Jurkat, Clone E6-1 (cell line): Measurements from ENCODE around the gene CST9L. TPM values are rescaled to one million over a fixed set of nuclear protein-coding genes. Genes with fewer than 3 reads are reported as not detected.

Experiments used
- DNase-seq: peaks from one replicate; pipeline ENCODE4 v3.0.0-alpha.2; 2011; ENCODE audit warnings: low read depth, low spot score
- H3K4me3 ChIP-seq: 2 replicates; pipeline ENCODE4 v1.5.1; 2011; ENCODE audit warnings: mild to moderate bottlenecking, low read length, control low read depth, moderate library complexity
- polyA plus RNA-seq: library from polyadenylated mRNA; unstranded; fragments of >200 nt; gene quantifications from one replicate; pipeline ENCODE4 v1.2.1, GENCODE V29; 2012; ENCODE audit warnings: missing spikeins; ENCODE audit not compliant: insufficient read length, insufficient read depth

Gene CST9L, protein sequence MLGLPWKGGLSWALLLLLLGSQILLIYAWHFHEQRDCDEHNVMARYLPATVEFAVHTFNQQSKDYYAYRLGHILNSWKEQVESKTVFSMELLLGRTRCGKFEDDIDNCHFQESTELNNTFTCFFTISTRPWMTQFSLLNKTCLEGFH
- not detected for polyA plus RNA-seq

DNA sequence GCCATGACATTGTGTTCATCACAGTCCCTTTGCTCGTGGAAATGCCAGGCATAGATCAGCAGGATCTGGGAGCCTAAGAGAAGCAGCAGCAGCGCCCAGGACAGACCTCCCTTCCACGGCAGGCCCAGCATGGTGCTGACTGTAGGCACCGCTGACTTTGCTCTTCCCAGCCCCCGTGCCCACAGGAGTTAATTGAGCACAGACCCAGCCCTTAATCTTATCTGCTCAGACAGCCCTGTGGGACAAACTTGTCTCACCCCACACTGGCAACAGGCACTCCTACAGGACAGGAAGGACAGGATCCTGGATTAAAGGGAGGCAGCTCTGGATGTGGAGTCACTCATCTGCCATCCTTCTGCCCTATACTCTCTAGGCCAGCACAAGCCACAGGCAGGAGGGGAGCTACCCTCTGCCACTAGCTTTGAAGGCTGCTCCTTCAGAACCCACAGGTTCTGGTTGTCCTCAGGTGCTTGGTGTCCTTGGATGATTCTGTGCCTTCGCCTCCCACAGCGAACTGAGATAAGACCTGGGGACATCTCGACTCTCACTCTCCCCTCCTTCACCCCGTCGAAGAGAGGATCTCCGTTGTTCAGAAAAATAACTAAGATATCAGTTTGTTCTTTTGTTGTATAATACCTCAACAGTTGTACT lies at the start of gene CST9L:
CST9L (minus strand) TSS at position 165 of the 651 bp plus-strand sequence; CDS start at position 131, 34 bp downstream.
- no peak for DNase-seq
- no peak within 1 kb of the TSS for H3K4me3 ChIP-seq

DNA sequence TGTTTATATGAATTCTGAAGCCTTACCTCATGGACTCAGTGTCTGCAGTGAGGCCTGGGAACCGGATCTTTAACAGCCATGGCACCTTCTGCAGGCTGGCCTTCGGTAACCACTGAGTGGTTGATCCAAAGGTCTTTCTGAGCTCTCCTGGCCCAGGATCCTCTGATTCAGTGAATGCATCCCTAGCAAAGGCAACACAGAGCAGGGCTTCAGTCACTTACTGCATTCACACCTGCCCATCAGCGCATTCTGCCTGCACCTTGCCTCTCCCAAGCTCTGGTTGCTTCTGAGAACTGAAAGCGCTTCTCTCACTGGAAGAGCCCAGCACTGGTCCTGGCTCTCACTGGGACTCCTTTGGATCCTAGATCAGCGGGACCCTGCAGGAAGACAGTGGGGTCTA lies 45.9 kb upstream of the CST9L start:
- DNase-seq = no peak
- no peak overlapping the region for H3K4me3 ChIP-seq

DNA sequence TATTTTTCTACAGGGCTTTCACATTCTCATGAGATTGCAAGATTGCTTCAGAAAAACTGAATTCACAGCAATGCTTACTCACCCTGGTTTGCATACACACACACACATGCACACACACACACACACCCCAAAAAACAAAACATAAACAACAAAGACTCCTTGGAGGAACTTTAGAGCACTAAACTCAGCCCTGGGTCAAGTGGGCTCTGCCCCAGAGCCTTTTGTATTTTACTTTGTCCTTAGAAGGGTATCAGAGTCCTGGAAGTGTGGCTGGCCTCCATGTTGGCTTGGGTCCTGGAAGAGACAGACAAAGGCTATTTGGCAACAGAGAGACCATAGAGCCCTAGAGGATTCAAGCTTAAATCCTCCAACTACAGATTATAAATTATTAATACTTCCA lies 45.4 kb upstream of the CST9L start:
- no peak overlapping the region for H3K4me3 ChIP-seq
- DNase-seq = no peak

DNA sequence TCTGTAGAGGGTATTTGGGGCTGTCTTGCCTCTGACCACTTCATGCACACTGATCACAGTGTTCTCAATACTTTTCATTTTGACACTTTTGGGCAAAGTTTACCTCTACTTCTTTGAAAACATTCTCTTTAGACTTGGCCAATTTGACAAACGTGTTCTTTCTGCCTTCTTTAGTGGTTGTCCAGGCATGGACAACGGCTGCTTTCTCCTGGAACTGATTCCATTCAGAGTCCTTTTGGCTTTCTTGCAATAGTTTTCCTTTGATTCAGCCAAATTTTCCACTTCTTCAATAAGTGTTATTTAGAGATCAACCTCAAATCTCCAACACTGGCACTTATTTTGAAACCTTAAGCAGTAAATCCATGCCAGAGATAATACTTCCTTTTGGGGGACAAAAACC lies 44.1 kb upstream of the CST9L start:
- no peak for DNase-seq
- H3K4me3 ChIP-seq = no peak overlapping the region

DNA sequence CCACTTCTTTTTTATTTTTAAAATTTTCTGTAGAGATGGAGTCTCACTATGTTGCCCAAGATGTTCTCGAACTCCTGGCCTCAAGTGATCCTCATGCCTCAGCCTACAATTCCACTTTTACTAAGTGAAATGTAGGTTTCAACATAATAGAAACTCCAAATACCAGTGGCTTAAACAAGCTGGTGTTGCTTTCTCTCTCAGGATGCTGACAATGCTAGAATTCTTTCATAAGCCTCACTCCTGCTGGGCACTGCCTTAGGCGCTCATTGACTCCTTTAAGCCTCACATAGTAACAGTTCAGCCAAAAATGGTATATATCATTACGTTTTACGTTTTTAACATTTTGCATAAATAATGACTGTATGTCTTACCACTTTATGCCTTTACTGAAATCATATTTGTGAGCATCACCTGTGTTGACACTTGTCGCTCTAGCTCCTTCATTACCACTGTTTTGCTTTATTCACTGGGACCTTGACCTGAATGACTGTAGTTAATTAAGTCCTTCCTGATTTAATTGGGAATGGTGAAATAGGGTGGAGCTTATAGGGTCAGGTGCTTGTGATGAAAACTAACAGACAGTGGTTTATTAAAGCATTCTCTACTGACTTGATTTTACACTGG lies 41.3 kb upstream of the CST9L start:
- no peak overlapping the region for H3K4me3 ChIP-seq
- DNase-seq = no peak

DNA sequence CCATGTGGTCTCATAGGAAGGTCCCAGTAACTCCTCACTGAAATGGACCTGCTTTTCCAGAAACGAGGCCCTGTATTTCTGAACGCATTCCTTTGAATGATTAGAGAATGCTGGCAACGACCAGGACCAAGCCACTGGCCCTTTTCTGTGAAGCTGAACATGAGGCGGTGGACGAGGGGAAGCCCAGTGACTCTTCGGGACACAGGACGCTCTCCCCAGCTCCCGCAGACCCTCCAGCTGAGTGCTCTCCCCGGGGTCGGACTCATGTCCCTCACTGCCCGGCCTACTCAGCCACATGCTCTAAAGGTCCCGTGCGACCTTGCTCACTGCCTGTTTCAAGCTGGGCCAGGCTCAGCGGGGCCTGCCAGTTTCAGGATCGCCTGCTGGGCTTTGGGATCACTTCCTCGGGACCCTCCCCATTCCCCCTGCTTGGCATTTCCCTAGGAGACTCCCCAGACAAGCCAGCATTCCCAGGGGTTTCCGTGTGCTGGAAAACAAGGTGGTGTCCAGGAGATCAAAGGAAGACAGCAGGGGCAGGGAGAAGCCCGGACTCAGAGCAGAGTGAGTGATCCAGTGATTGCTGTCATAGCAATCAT lies 40.1 kb upstream of the CST9L start:
- H3K4me3 ChIP-seq = no peak overlapping the region
- DNase-seq = no peak

DNA sequence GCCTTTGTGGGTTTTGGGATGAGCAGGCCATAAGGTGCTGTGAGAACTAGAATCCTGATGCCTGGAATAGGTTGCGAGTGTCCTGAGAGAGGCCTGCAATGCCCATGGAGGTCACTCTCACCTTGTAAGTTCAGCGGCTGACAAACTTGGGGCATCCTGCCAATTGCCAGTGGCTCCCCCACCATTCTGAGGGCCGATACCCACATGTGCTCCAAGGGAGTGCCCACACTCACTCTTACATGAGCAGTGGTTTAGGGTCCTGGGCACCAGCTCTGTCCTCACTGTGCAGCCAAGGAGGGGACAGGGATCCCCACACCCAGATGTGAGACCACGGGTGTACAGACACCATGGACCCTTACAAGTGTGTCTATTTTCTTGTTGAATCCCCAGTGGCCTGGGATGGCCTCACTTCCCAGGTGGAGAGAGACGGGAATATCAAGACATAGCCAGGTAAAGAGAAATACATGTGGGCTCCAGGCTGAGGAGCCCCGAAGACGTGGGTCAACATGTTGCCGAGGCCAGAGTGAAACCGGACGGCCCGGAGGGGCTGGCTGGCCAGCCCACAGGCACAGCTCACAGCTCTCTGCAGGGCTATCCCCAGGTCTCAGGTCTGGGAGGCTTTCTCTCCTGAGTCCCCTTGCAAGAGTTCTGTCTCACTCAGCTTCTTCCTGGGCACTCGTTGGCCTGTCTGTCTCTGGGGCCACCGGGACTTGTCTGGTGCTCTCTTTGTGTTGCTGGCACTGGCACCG lies 39.4 kb upstream of the CST9L start:
- H3K4me3 ChIP-seq = no peak overlapping the region
- no peak for DNase-seq

DNA sequence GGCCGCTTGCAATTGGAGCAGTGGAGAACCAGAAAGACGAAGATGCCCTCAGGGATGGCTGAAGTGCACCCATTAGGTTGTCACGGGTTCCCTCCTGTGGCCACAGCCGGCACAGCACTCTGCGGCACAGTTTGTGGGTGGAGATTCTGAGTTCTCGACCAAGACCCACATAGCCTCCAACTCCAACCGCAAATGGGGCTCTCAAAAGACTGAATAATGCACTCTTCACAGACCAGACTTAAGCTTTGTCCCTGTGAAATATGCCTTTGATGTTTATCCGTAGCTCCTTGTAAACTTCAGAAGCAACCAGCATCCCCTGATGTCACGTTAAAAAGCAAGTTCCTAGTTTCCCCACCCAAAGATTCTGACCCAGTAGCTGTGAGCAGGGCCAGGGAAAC lies 38.4 kb upstream of the CST9L start:
- peak; percentile 53 for DNase-seq
- H3K4me3 ChIP-seq = no peak overlapping the region

DNA sequence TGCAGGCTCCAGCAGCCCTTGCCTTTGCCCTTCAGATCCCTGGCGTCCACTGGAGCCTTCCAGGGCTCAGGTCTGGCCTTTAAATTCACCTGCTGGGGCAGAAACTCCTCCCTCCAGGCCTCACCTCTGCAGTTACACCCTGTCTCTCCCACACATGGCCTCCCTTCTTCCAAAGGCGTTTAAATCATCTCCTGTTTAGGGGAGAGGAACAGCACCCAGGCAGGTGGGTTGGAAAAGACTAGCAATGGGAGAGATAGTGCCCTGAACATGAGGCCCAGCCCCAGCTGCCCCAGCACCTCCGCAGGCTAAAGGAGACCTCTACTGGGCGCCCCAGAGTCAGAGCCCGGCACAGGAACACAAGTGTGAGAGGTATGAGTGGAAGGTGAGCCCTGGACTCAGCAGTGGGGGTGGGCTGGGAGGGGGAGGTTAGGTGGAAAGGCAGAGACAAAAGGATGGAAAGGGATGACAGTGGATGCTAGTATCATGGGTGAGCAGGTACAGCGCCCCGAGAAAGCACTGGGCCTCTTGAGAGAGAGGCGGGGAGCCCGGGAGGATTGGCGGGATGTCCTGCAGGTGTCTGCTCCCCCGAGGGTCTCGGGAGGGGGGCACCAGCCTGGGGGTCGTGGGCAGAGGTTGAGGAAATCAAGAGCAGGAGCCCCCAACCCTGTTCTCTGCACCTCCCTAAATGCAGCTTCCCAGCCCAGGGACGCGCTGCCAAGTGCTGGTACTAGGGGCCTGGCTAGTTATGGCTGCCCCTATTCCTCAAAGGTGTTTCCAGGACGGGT lies 37.8 kb upstream of the CST9L start, which contains the start of gene CST9:
CST9 (minus strand) TSS at position 51 of the 785 bp plus-strand sequence. CDS start 53 bp downstream, outside the sequence.
- H3K4me3 ChIP-seq = no peak within 1 kb of the TSS
- DNase-seq = no peak

DNA sequence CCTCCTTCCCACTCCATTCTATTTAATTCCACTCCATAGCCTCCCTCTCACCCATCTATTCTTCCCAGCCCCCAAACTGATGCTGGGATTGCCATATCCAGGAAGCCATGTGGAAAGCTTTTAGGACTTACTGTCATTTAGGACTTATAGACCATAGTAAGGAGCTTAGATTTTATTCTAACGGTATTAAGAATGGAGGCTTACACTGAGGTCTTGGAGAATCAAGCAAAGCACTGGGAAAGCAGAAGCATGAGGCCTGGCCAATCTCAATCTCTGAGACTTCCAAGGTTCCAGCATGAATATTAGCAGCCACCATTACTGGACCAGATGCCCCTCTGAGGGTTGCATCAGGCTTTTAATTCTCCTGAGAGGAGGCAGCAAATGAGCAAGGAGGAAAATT lies 36.0 kb upstream of the CST9L start:
- DNase-seq = no peak
- no peak overlapping the region for H3K4me3 ChIP-seq

DNA sequence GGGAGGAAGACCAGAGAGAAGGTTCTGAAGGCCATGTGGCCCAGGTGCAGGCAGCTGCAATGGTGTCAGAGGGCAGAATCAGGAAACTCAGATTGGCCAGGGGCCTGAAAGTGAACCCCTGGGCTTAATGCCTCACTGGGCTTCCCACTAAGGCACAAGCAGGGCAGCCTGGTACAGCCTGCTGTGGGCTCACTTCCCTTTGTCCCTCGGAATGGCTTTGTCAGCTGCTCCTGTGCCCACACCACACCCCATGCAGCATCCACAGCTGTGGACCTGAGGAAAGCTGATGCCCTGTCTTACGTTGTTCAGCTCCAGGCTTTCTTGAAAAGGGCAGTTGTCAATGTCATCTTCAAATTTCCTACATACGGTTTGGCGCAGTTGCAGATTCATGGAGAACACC lies 35.0 kb upstream of the CST9L start:
- no peak overlapping the region for H3K4me3 ChIP-seq

DNA sequence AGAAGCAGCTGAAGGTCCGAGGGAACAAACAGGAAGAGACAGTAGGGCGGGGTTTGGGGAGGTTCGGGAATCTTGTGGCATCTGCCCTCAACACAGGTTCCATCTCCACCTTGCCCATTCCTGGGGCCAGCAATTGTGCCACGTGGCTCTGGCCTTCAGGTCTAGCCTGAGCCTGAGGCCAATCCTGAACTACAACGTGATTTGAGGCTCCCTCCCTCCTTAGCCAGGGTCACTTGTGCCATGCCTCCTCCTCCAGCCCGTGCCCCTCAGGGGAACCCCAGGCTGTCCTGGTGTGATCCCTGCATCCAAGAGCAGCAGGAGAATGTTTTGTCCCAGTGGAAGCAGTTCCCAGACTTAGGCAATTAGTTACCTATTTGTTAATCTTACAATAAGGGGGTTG lies 34.4 kb upstream of the CST9L start:
- no peak for DNase-seq
- H3K4me3 ChIP-seq = no peak overlapping the region

More for the DNA sequence above, 35.0 kb upstream of the CST9L start:
- no peak for DNase-seq

DNA sequence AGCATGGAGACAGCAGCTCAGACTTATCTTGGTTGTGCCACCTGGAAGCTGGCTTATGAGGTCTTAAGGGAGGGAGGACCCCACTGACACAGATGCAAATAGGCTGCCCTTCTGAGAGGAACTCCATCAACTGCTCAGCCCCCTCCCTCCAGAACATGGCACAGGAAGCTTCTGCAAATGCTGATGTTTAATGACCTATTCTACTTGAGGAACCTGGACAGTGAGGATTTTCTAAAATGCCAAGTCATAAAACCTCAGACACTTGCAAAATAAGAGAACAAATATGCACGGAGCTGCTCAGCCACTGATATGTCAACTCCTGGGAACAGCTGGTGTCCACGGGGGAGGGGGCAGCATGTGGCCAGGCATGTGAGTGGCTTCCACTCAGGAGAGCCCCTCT lies 34.0 kb upstream of the CST9L start:
- no peak for DNase-seq
- H3K4me3 ChIP-seq = no peak overlapping the region

DNA sequence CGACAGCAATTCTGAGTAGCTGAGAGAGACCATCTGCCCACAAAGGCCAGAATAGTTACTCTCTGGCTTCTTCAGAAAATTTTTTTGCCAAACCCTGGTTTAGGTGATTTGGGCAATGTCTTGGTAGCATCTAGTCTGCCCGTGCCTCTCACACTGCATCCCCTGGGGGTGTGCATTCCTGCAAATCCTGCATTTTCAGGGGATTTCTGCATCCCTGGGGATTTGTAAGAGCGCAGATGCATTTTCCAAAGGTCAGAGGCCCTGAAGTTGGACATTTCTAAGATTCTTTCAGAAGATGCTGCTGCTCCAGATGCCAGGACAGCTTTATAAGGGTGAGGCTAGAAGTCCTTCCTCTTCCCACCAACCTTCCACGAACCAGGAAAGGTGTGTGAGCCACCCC lies 33.4 kb upstream of the CST9L start:
- no peak for DNase-seq
- H3K4me3 ChIP-seq = no peak overlapping the region

DNA sequence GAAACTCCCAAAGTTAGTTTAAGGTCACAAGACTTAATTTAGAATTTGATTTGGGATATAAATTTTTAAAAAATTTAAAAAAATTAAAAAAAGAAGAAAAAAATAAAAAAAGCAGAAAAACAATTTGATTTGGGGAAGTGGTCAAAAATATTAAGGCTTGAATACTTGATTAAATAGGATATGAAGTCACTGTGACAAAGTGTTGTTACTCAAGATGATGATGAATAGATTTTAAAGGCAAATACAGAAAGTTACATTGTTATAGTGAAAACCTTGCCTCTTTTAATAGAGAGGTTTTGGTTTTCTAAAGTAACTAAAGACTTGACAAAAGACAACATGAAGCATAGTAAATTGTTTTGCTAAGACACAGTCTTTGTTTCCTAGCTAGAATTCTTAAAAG lies 30.2 kb upstream of the CST9L start:
- no peak overlapping the region for H3K4me3 ChIP-seq
- DNase-seq = no peak

DNA sequence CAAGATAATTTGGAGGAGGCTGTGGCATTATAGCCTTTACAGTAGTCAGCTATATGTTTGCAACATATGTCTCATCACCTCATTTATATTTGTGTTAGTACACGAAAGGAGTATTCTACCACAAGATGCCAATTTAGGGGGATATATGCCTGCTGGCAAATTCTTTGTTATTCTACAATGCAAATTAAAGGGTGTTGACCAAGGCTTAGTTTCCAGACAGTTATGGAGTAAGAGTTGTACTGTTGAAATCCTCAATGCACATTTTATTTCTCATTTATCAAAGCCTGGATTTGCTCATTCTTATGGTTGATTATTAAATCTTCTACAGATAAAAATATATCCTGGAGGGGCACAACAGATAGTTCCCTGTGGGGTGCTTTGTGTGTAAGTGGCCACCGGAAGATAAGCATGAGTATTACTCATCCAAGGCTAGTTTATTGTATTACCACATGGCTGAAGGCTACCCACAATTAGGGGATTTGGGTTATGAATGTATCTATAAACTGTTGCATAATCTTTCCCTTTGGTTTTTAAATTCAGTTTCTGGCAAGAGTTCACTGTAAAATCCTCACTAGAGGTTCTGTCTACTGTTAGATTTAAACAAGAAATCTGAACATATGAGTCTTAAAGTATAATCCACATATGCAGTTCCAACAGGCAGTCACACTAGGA lies 28.4 kb upstream of the CST9L start:
- H3K4me3 ChIP-seq = no peak overlapping the region
- no peak for DNase-seq

DNA sequence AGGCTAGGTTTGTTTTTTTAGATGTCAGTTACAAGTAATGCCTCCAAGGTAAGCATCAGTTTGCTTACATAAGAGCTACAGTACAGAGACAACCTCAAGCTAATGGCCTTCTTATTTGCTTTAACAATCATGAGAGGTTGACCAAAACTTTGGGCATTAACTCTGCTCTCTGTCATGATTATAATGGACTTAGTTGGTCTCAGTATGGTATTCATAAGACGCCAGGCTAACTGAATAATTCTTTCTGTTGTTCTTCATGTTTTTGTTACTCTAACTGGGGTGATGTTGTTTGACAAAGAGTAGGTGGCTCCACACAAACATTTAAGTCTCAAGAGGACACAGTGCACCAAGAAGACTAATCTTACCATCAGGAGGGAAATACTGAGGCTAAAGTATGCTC lies 27.7 kb upstream of the CST9L start:
- no peak overlapping the region for H3K4me3 ChIP-seq
- DNase-seq = no peak
